GM10266 (cell line): ENCODE measurements around the gene BANF2.

Source experiments
- DNase-seq: peaks from one replicate; pipeline ENCODE4 v3.0.0; 2012; ENCODE audit errors: extremely low spot score
- TF ChIP-seq, protein P1 (sequence below): IDR thresholded peaks from 2 replicates; pipeline ENCODE4 v1.5.1; 2012; ENCODE audit warnings: mild to moderate bottlenecking, low read depth; ENCODE audit not compliant: control insufficient read depth, insufficient read depth; ENCODE audit errors: missing control alignments

The BANF2 gene

DNA sequence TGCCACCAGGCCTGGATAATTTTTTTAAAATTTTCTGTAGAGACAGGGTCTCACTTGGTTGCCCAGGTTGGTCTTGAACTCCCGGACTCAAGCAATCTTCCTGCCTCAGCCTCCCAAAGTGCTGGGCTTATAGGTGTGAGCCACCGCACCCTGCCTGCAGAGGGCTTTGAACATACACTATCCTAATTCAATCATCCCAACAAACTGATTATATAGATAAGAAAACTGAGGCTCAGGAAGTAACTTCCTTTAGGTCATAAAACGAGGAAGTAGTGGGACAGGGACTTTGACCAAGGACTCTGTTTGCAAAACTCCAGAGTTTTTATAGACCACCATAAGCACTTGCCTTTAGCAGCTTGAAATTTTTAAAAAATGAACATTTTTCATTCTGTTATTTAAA is 5.0 kb upstream of the BANF2 start:
- TF ChIP-seq, protein P1, sequence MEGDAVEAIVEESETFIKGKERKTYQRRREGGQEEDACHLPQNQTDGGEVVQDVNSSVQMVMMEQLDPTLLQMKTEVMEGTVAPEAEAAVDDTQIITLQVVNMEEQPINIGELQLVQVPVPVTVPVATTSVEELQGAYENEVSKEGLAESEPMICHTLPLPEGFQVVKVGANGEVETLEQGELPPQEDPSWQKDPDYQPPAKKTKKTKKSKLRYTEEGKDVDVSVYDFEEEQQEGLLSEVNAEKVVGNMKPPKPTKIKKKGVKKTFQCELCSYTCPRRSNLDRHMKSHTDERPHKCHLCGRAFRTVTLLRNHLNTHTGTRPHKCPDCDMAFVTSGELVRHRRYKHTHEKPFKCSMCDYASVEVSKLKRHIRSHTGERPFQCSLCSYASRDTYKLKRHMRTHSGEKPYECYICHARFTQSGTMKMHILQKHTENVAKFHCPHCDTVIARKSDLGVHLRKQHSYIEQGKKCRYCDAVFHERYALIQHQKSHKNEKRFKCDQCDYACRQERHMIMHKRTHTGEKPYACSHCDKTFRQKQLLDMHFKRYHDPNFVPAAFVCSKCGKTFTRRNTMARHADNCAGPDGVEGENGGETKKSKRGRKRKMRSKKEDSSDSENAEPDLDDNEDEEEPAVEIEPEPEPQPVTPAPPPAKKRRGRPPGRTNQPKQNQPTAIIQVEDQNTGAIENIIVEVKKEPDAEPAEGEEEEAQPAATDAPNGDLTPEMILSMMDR, result no peak
- no peak for DNase-seq

DNA sequence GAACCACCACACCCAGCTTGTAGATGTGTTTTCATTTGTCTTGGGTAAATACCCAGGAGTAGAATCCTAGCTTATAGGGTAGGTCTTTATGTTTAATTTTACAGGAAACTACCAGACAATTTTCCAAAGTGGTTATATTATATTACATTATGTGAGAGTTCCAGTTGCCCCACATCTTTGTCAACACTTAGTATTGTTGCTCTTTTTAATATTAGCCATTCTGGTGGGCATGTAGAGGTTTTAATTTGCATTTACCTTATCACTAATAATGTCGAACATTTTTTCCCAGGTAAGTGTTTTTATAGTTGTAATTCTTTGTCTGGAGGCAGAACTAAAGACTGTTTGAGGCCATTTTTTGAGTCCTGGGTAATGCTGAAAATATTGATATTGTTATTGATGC is 3.5 kb upstream of the BANF2 start:
- TF ChIP-seq, protein P1, result no peak
- no peak for DNase-seq

DNA sequence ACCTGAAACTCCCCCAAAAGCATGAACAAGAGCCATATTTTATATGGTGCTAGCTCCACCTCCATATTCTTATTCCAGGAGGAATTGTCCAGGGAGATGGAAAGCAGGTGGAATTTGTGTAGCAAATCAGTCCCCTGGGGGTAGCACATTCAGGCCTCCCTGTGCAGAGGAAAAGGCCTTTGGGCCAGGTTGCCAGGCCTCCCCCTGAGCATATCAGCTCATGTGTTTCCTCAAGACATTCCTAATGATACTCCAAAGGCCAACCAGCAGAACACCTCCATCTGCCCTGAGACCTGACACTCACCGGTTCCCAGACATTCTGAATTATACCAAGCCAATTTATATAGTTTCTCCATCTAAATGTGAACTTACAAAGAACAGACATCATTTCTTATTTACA is 2.6 kb upstream of the BANF2 start:
- no peak for DNase-seq

DNA sequence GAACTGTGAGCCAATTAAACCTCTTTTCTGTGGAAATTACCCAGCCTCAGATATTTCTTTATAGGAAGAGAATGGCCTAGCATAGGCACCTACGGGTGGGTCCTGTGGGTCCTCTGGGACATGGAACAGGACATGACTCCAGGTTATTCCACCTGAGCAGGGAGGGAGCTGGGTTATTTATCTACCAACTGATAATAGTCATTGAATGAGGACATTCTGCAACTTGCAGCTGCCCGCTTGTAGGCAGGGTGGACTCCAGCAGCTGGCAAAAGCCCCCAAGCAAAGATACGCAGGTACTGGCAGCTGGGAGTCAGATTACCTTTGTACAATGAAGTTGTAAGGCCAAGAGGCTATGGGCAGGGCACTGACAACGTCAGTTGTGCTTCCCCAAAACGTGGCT is 1.4 kb upstream of the BANF2 start:
- DNase-seq, result no peak
- TF ChIP-seq, protein P1, result no peak

More for the DNA sequence above, 2.6 kb upstream of the BANF2 start:
- TF ChIP-seq, protein P1, result no peak

DNA sequence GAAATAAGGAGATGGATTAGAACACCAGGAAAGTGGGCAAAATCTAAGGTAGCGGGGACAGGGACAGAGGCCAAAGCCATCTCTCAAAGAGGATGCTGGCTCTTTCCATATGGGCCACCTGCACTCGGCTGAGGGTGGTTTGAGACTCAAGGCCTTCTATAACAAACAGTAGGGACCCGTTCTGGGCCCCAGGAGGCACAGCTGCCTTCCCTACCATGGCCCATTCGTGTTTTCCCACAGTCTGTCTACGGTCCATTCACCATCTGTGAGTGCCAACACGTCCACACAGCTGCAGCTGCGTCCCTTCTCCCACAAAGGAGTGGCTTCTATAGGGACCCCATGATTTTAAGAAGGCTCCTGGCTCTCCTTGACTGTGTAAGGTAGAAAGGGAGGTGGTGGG is 871 bp downstream of the BANF2 start:
- TF ChIP-seq, protein P1, result no peak
- no peak for DNase-seq

DNA sequence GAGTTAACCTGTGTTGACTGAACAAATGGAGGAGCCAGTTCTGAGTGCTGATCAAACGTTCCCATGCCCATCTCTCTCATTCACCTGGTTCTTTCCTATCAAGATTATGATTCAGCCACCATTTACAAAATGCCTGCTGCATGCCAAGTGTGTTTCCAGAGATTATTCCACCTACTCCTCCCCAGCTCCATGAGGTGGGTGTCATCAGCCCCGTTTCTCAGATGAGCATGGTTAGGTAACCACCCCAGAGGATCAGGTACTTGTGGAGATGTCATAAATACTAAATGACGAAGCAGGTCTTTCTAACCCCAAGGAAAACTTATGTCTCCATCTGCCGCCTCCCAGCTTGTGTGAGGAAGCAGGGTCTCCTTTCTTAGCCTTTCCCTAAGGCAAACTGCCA is 2.1 kb downstream of the BANF2 start:
- no peak for DNase-seq
- TF ChIP-seq, protein P1, result no peak

DNA sequence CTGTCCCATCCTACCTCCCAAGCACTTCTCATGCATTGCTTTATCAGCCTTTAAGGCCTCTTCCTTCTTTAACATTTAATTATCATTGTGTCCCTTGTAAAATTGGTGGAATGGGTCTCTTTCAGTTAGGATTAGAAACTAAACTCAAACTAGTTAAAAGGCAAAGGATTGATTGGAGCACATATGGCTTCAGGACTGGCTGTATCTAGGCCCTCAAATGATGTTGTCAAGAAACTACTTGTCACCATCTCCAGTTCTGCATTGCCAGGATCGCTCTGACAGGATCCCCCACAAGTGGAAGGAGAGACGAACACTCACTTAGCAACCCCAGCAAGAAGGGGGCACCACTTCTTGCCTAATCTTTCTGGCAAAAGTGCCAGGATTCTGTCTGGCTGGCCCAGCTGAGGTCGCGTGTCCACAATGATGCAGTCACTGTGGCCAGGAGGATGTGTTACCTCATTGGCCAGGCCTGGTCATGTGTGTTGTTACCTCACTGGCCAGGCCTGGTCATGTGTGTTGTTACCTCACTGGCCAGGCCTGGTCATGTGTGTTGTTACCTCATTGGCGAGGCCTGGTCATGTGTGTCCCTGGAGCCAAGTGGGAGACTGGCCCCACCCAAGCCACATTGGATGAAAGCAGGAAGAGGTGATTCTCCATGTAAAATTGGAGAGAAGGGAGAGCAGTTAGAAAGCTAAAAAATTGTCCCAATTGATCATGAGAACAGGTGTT is 5.0 kb downstream of the BANF2 start:
- TF ChIP-seq, protein P1, result no peak
- DNase-seq, result no peak
